ENCODE results near the gene ACSM3. TPM values are rescaled to one million over a fixed set of nuclear protein-coding genes. Genes with fewer than 3 reads are reported as not detected.
"Not testable (repeated sequence)": the region's sequence is repeated elsewhere in the genome, so short reads cannot be mapped to it uniquely, and the experiment has no call there.

ACSM3 gene
- total RNA-seq, 1 donor from 2014 or later: 0.47 TPM

- no peak for DNase-seq
These were observed 3.5 kb upstream of the ACSM3 start for GRCh38 chr16:20760346-20760745.

GRCh38 chr16:20761175-20761574 lies 2.6 kb upstream of the ACSM3 start:
- no peak for DNase-seq

- DNase-seq: no peak
These were observed 1.2 kb upstream of the ACSM3 start for GRCh38 chr16:20762404-20763123.

GRCh38 chr16:20764448-20764847 lies 634 bp downstream of the ACSM3 start:
- DNase-seq: not testable (repeated sequence)

GRCh38 chr16:20765732-20766131 lies 1.9 kb downstream of the ACSM3 start:
- no peak for DNase-seq

- no peak for DNase-seq
These were observed 2.5 kb downstream of the ACSM3 start for GRCh38 chr16:20766294-20766693.

- DNase-seq: no peak
These were observed 3.8 kb downstream of the ACSM3 start for GRCh38 chr16:20767577-20767976.

GRCh38 chr16:20768121-20768520 lies 4.3 kb downstream of the ACSM3 start:
- DNase-seq: no peak

GRCh38 chr16:20768818-20769217 lies 5.0 kb downstream of the ACSM3 start:
- DNase-seq: no peak

GRCh38 chr16:20773679-20774078 lies 9.9 kb downstream of the ACSM3 start:
- no peak for DNase-seq

- no peak for DNase-seq
These were observed 11.0 kb downstream of the ACSM3 start for GRCh38 chr16:20774703-20775362.

- no peak for DNase-seq
These were observed 17.9 kb downstream of the ACSM3 start for GRCh38 chr16:20781697-20782096.

GRCh38 chr16:20782470-20782869 lies 18.7 kb downstream of the ACSM3 start:
- DNase-seq: no peak

- DNase-seq: no peak
These were observed 20.4 kb downstream of the ACSM3 start for GRCh38 chr16:20784204-20784603.

- DNase-seq: no peak
These were observed 25.3 kb downstream of the ACSM3 start for GRCh38 chr16:20789130-20789529.

GRCh38 chr16:20791923-20792612 lies 28.3 kb downstream of the ACSM3 start:
- DNase-seq: no peak

- no peak for DNase-seq
These were observed 34.5 kb downstream of the ACSM3 start for GRCh38 chr16:20798364-20798763.

- no peak for DNase-seq
These were observed 35.8 kb downstream of the ACSM3 start for GRCh38 chr16:20799599-20799998.

GRCh38 chr16:20801278-20801677 lies 37.5 kb downstream of the ACSM3 start:
- no peak for DNase-seq

GRCh38 chr16:20803192-20803560 lies 39.4 kb downstream of the ACSM3 start:
- no peak for DNase-seq

- DNase-seq: no peak
These were observed 39.9 kb downstream of the ACSM3 start for GRCh38 chr16:20803561-20804214.

GRCh38 chr16:20805684-20806167 lies 41.9 kb downstream of the ACSM3 start:
- not testable (repeated sequence) for DNase-seq

Data from occipital lobe (tissue), 2 donors.